ENCODE results near the gene SLC10A2. TPM values are rescaled to one million over a fixed set of nuclear protein-coding genes. Genes with fewer than 3 reads are reported as not detected.
"Not testable (repeated sequence)": the region's sequence is repeated elsewhere in the genome, so short reads cannot be mapped to it uniquely, and the experiment has no call there.

Gene SLC10A2
- total RNA-seq, 1 donor from 2014 or later, result not detected

DNA sequence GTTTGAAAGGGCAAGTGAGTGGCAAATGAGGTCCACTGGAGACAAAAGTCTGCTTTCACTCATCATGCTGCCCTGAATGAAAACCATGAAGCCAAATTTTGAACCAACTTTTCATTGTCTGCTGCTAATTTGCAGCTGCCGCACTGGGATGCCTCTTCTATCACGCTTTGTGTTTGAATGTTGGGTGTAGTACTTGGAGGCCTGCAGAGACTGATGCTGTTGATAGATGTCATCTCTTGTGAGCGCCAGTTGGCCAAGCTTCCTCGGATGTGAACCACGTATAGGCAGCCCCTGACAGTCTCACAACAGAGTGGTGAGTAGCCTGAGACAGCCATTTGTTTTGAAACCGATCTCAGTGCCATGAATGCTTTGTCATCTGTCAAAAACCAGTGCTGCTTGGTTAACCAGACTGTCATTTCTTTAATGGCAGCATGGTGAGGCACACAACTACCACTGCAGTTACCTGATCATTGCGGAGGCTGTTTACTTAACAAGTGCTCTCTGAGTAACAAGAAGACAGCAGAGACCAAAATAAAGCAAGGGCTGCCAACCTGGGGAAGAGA, 31.2 kb upstream of the SLC10A2 start:
- H3K9me3 Mint-ChIP-seq (ENCODE audit: unreplicated experiment), result peaks cover 7% of the 10 kb centered on the region
- TF ChIP-seq, protein P1, sequence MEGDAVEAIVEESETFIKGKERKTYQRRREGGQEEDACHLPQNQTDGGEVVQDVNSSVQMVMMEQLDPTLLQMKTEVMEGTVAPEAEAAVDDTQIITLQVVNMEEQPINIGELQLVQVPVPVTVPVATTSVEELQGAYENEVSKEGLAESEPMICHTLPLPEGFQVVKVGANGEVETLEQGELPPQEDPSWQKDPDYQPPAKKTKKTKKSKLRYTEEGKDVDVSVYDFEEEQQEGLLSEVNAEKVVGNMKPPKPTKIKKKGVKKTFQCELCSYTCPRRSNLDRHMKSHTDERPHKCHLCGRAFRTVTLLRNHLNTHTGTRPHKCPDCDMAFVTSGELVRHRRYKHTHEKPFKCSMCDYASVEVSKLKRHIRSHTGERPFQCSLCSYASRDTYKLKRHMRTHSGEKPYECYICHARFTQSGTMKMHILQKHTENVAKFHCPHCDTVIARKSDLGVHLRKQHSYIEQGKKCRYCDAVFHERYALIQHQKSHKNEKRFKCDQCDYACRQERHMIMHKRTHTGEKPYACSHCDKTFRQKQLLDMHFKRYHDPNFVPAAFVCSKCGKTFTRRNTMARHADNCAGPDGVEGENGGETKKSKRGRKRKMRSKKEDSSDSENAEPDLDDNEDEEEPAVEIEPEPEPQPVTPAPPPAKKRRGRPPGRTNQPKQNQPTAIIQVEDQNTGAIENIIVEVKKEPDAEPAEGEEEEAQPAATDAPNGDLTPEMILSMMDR (IDR thresholded peaks at IDR 0.05; ENCODE audit: unreplicated experiment), result no peak

DNA sequence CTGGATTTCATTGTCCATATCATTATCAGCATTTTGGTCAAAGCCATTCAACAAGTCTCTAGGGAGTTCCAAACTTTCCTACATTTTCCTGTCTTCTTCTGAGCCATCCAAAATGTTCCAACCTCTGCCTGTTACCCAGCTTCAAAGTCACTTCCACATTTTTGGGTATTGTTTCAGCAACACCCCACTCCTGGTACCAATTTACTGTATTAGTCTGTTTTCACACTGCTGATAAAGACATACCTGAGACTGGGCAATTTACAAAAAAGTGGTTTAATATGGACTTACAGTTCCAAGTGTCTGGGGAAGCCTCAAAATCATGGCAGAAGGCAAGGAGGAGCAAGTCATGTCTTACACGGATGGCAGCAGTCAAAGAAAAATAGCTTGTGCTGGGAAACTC, 27.4 kb upstream of the SLC10A2 start:
- not testable (repeated sequence) for H3K4me3 Mint-ChIP-seq (ENCODE audit: unreplicated experiment); H3K4me1 Mint-ChIP-seq (ENCODE audit: unreplicated experiment); H3K27me3 Mint-ChIP-seq (ENCODE audit: unreplicated experiment); H3K27ac Mint-ChIP-seq (ENCODE audit: unreplicated experiment); DNase-seq (ENCODE audit: low spot score); H3K36me3 Mint-ChIP-seq (ENCODE audit: low read depth, unreplicated experiment)
- H3K9me3 Mint-ChIP-seq (ENCODE audit: unreplicated experiment), result peaks cover 15% of the 10 kb centered on the region

More for the DNA sequence above, 31.2 kb upstream of the SLC10A2 start:
- Mint-ChIP-seq H3K4me1 (ENCODE audit: unreplicated experiment) (no peaks in the 10 kb centered on the region), H3K36me3 (ENCODE audit: low read depth, unreplicated experiment) (no peaks in the 10 kb centered on the region), H3K4me3 (ENCODE audit: unreplicated experiment) (no peak overlapping the region), H3K27ac (ENCODE audit: unreplicated experiment) (no peak overlapping the region), H3K27me3 (ENCODE audit: unreplicated experiment) (peaks cover 2% of the 10 kb centered on the region)
- no peak for DNase-seq (ENCODE audit: low spot score)

DNA sequence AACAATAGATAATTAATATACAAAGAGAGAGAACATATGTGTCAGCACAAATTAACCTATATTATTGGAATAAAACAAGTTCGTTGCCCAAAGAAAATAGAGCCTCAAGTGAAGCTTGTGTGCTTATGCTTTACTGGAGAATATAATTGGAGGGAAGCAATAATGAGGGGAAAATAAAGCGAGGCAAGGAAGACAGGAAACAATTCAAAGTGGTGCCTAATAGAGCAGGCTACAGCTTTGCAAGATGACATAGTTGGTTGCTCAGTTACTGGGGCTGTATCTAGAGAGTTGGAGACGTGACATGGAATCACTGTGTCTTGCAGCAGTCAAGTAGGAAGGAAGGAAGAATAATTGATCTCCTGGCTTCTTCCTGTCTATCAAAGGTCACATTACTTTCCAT, 21.1 kb upstream of the SLC10A2 start:
- TF ChIP-seq, protein P1 (IDR thresholded peaks at IDR 0.05; ENCODE audit: unreplicated experiment), result no peak
- Mint-ChIP-seq H3K9me3 (ENCODE audit: unreplicated experiment) (peaks cover 8% of the 10 kb centered on the region), H3K4me1 (ENCODE audit: unreplicated experiment) (peaks cover 5% of the 10 kb centered on the region), H3K4me3 (ENCODE audit: unreplicated experiment) (no peak overlapping the region), H3K36me3 (ENCODE audit: low read depth, unreplicated experiment) (peaks cover 3% of the 10 kb centered on the region), H3K27me3 (ENCODE audit: unreplicated experiment) (peaks cover 4% of the 10 kb centered on the region), H3K27ac (ENCODE audit: unreplicated experiment) (no peak overlapping the region)
- no peak for DNase-seq (ENCODE audit: low spot score)

DNA sequence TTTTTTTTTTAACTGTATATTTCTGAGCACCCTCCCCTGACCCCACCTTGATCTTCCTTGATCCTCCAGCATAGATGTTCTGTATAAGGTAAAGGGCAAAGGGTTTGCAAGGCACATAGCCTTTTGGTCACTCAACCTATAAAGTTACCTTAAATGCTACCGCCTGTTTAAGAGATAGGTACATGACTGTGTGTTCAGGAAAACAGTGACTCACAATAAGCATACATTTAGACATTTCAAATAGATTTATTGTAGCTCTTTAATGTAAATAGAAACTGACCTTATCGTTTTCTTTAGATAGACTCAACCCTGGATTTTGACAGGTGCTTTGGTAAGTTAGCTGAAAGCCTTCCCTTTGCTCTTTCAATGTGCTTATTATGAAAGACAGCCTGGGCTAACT, 15.2 kb upstream of the SLC10A2 start:
- TF ChIP-seq, protein P1 (IDR thresholded peaks at IDR 0.05; ENCODE audit: unreplicated experiment), result no peak
- H3K27ac Mint-ChIP-seq (ENCODE audit: unreplicated experiment), result no peak overlapping the region
- no peaks in the 10 kb centered on the region for H3K36me3 Mint-ChIP-seq (ENCODE audit: low read depth, unreplicated experiment)
- peaks cover 5% of the 10 kb centered on the region for H3K4me1 Mint-ChIP-seq (ENCODE audit: unreplicated experiment)
- no peaks in the 10 kb centered on the region for H3K9me3 Mint-ChIP-seq (ENCODE audit: unreplicated experiment)
- no peak overlapping the region for H3K4me3 Mint-ChIP-seq (ENCODE audit: unreplicated experiment)
- H3K27me3 Mint-ChIP-seq (ENCODE audit: unreplicated experiment), result peaks cover 3% of the 10 kb centered on the region
- DNase-seq (ENCODE audit: low spot score), result no peak

DNA sequence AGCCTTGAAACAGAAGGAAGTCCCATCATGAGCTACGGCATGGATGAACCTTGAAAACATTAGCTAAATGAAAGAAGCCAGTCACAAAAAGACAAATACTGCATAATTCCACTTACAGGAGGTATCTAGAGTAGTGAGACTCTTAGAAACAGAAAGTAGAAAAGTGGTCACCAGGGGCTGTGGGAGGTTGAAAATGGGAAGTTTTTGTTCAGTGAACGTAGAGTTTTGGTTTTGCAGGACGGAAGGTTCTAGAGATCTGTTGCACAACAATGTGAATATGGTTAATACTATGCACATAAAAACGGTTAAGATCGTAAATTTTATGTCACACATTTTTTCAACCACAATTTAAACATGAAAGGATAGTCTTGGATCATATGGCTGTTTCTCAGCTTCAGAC, 11.9 kb upstream of the SLC10A2 start:
- DNase-seq (ENCODE audit: low spot score), result no peak
- Mint-ChIP-seq H3K36me3 (ENCODE audit: low read depth, unreplicated experiment) (no peaks in the 10 kb centered on the region), H3K4me3 (ENCODE audit: unreplicated experiment) (no peak overlapping the region), H3K4me1 (ENCODE audit: unreplicated experiment) (peaks cover 4% of the 10 kb centered on the region), H3K27me3 (ENCODE audit: unreplicated experiment) (peaks cover under 1% of the 10 kb centered on the region), H3K9me3 (ENCODE audit: unreplicated experiment) (no peaks in the 10 kb centered on the region), H3K27ac (ENCODE audit: unreplicated experiment) (no peak overlapping the region)
- TF ChIP-seq, protein P1 (IDR thresholded peaks at IDR 0.05; ENCODE audit: unreplicated experiment), result no peak

All from endothelial cell (in vitro differentiated cells).